CD4-positive, alpha-beta T cell (primary cell): ENCODE results near the gene NXPH4. TPM values are rescaled to one million over a fixed set of nuclear protein-coding genes. Genes with fewer than 3 reads are reported as not detected.

Experiments used
- ATAC-seq: fragments of 200-7000 bp; cut with Tn5 transposase; one replicate; pipeline ENCODE4 v1.10.0; 2022; ENCODE audit warnings: mild to moderate bottlenecking; ENCODE audit not compliant: poor library complexity
- CTCF ChIA-PET: fragments of 350-600 bp; sonication (Branson Sonifier 250); formaldehyde crosslinking; loops from one replicate; lab custom pipeline; 2021; ENCODE audit warnings: antibody characterized with exemption, inconsistent platforms; lab: Charles Lee
- POLR2A ChIA-PET: fragments of 350-600 bp; sonication (Branson Sonifier 250); formaldehyde crosslinking; loops from one replicate; lab custom pipeline; 2021; ENCODE audit warnings: antibody characterized with exemption, inconsistent platforms; lab: Charles Lee
- DNase-seq, 14 experiments: peaks; one replicate each; pipeline ENCODE4 v3.0.0-alpha.2; 2013 to 2020; ENCODE audit warnings: mixed read lengths in 2 of 14
- H3K27ac ChIP-seq, 2 donors: one replicate each; pipeline versions ENCODE4 v1.5.1 to v1.7.0; 2013; ENCODE audit warnings: low read length in 2 of 2, low read depth in 1 of 2, mild to moderate bottlenecking in 1 of 2
- H3K27me3 ChIP-seq, 2 experiments: 1 replicate in 1 of 2; 2 replicates in 1 of 2; pipeline versions ENCODE4 v1.6.1 to v1.7.0; 2013; ENCODE audit warnings: low read length in 2 of 2, control low read depth in 1 of 2, mild to moderate bottlenecking in 1 of 2, moderate library complexity in 1 of 2; ENCODE audit not compliant: insufficient read depth in 2 of 2, control insufficient read depth in 1 of 2
- H3K36me3 ChIP-seq: one replicate; pipeline ENCODE4 v1.6.1; 2013; ENCODE audit warnings: low read length, control low read depth; ENCODE audit not compliant: insufficient read depth
- H3K4me1 ChIP-seq: one replicate; pipeline ENCODE4 v1.6.1; 2013; ENCODE audit warnings: low read length, control low read depth; ENCODE audit not compliant: insufficient read depth
- H3K4me3 ChIP-seq: one replicate; pipeline ENCODE4 v1.5.1; 2013; ENCODE audit warnings: mild to moderate bottlenecking, low read length, moderate library complexity
- H3K9me3 ChIP-seq, 2 experiments: 1 replicate in 1 of 2; 2 replicates in 1 of 2; pipeline versions ENCODE4 v1.6.1 to v1.7.0; 2013; ENCODE audit warnings: low read length in 2 of 2, mild to moderate bottlenecking in 2 of 2, control low read depth in 1 of 2, moderate library complexity in 1 of 2; ENCODE audit not compliant: control insufficient read depth in 1 of 2, insufficient read depth in 1 of 2
- H3K27ac Mint-ChIP-seq: one replicate; pipeline ENCODE4 v1.8.0; 2020; ENCODE audit warnings: mixed read lengths
- H3K27me3 Mint-ChIP-seq: one replicate; pipeline ENCODE4 v1.8.0; 2021; ENCODE audit warnings: mixed read lengths
- H3K36me3 Mint-ChIP-seq: one replicate; pipeline ENCODE4 v1.8.0; 2021; ENCODE audit warnings: low read depth, mixed read lengths
- H3K4me1 Mint-ChIP-seq: one replicate; pipeline ENCODE4 v1.8.0; 2021; ENCODE audit warnings: low read depth, mixed read lengths
- H3K4me3 Mint-ChIP-seq: one replicate; pipeline ENCODE4 v1.8.0; 2020; ENCODE audit warnings: mild to moderate bottlenecking, mixed read lengths
- H3K9me3 Mint-ChIP-seq: one replicate; pipeline ENCODE4 v1.8.0; 2020; ENCODE audit warnings: mixed read lengths
- CTCF ChIP-seq: fragments of 200-600 bp; IDR thresholded peaks from one replicate; pipeline ENCODE4 v1.8.0; 2022; ENCODE audit warnings: antibody characterized with exemption, mild to moderate bottlenecking
- intact Hi-C, 2 experiments: fragments of 100-400 bp; cut with DNase I in 1 of 2; cut with micrococcal nuclease in 1 of 2; formaldehyde crosslinking; loops; one replicate each; pipeline versions ENCODE4 v1.15.1 to v1.9.0; 2023 to 2025; cut with DNase I, micrococcal nuclease
- polyA plus RNA-seq, 2 donors: library from polyadenylated mRNA; unstranded; fragments of 120-200 nt; gene quantifications; one replicate each; pipeline ENCODE4 v1.2.1, GENCODE V29; 2013
- total RNA-seq, 174 experiments: library from RNA in 2 of 174; stranded (reverse) in 2 of 174; gene quantifications; one replicate each; pipeline ENCODE4 v1.2.3 and lab custom pipeline; 2021 to 2026

Gene NXPH4
- not detected for total RNA-seq
- 0.14 TPM for polyA plus RNA-seq (2013, experiment 1 of 2)
- polyA plus RNA-seq (2013, experiment 2 of 2), result 0.20 TPM
- total RNA-seq (lab: John Stamatoyannopoulos, UW), result 0 to 4.3 (median 0.11) reads per million in 172 experiments

GRCh38 chr12:57216014-57216911, at the start of gene NXPH4:
Gene NXPH4, plus strand, starts transcription at chr12:57216794. Its CDS starts 176 bp downstream, at chr12:57216970.
- TF ChIP-seq CTCF, result no peak
- DNase-seq (peak in 12 of 14 experiments; percentile 42 to 80 (median 62)), ATAC-seq (peak; percentile 11)
- H3K27me3 ChIP-seq, result peaks cover 64 to 73% of the 10 kb centered on the region in 2 experiments
- Mint-ChIP-seq H3K4me1 (peaks cover 61% of the 10 kb centered on the region), H3K27me3 (peaks cover 72% of the 10 kb centered on the region), H3K9me3 (no peaks in the 10 kb centered on the region), H3K27ac (peak within 1 kb of the TSS; percentile 50), H3K36me3 (no peaks in the 10 kb centered on the region), H3K4me3 (peak within 1 kb of the TSS; percentile 88)
- H3K27ac ChIP-seq, result no peak within 1 kb of the TSS
- H3K4me3 ChIP-seq, result peak within 1 kb of the TSS; percentile 40
- no peaks in the 10 kb centered on the region for H3K36me3 ChIP-seq
- peaks cover 63% of the 10 kb centered on the region for H3K4me1 ChIP-seq
- CTCF ChIA-PET, result interaction anchor here (1.8 to 7.9 kb wide), 2 partner anchors 10 to 26 kb away, joined by 12 to 225 read pairs; a partner anchor contains a TSS
- intact Hi-C loops, result no loop called here
- H3K9me3 ChIP-seq, result peaks cover 0 to 24% of the 10 kb centered on the region in 2 experiments
- POLR2A ChIA-PET, result interaction anchor here (0.6 to 3.2 kb wide), 4 partner anchors 10 to 26 kb away, joined by 6 to 11 read pairs (median 6); partner anchors contain the start of gene SHMT2

GRCh38 chr12:57166971-57167371, 49.6 kb upstream of the NXPH4 start:
- H3K27me3 ChIP-seq, result no peaks in the 10 kb centered on the region
- ATAC-seq, result no peak
- no peaks in the 10 kb centered on the region for H3K4me1 ChIP-seq
- CTCF ChIA-PET, result no interaction called here
- intact Hi-C loops, result no loop called here
- Mint-ChIP-seq H3K36me3 (no peaks in the 10 kb centered on the region), H3K27me3 (no peaks in the 10 kb centered on the region), H3K9me3 (no peaks in the 10 kb centered on the region), H3K4me3 (no peak overlapping the region), H3K4me1 (no peaks in the 10 kb centered on the region), H3K27ac (no peak overlapping the region)
- H3K4me3 ChIP-seq, result no peak overlapping the region
- no peaks in the 10 kb centered on the region for H3K36me3 ChIP-seq
- H3K9me3 ChIP-seq, result no peaks in the 10 kb centered on the region
- POLR2A ChIA-PET, result no interaction called here
- no peak for TF ChIP-seq CTCF
- H3K27ac ChIP-seq, result no peak overlapping the region
- peak in 1 of 14 experiments; percentile 7 for DNase-seq

- no peaks in the 10 kb centered on the region for H3K4me1 Mint-ChIP-seq
- ATAC-seq, result no peak
- Histone ChIP-seq H3K4me1 (no peaks in the 10 kb centered on the region), H3K27me3 (no peaks in the 10 kb centered on the region), H3K36me3 (no peaks in the 10 kb centered on the region), H3K4me3 (no peak overlapping the region), H3K27ac (no peak overlapping the region), H3K9me3 (no peaks in the 10 kb centered on the region)
- no peak overlapping the region for H3K4me3 Mint-ChIP-seq
- no peaks in the 10 kb centered on the region for H3K9me3 Mint-ChIP-seq
- intact Hi-C loops, result no loop called here
- ChIA-PET CTCF (no interaction called here), POLR2A (no interaction called here)
- no peak for TF ChIP-seq CTCF
- H3K36me3 Mint-ChIP-seq, result no peaks in the 10 kb centered on the region
- no peak overlapping the region for H3K27ac Mint-ChIP-seq
- DNase-seq, result no peak
- H3K27me3 Mint-ChIP-seq, result no peaks in the 10 kb centered on the region
Observed at GRCh38 chr12:57168058-57168457, 48.5 kb upstream of the NXPH4 start.
